ENCODE measurements around the gene PUM2. TPM values are rescaled to one million over a fixed set of nuclear protein-coding genes. Genes with fewer than 3 reads are reported as not detected.

Gene PUM2
- total RNA-seq, 1 donor from 2014 or later, result 113 TPM

DNA sequence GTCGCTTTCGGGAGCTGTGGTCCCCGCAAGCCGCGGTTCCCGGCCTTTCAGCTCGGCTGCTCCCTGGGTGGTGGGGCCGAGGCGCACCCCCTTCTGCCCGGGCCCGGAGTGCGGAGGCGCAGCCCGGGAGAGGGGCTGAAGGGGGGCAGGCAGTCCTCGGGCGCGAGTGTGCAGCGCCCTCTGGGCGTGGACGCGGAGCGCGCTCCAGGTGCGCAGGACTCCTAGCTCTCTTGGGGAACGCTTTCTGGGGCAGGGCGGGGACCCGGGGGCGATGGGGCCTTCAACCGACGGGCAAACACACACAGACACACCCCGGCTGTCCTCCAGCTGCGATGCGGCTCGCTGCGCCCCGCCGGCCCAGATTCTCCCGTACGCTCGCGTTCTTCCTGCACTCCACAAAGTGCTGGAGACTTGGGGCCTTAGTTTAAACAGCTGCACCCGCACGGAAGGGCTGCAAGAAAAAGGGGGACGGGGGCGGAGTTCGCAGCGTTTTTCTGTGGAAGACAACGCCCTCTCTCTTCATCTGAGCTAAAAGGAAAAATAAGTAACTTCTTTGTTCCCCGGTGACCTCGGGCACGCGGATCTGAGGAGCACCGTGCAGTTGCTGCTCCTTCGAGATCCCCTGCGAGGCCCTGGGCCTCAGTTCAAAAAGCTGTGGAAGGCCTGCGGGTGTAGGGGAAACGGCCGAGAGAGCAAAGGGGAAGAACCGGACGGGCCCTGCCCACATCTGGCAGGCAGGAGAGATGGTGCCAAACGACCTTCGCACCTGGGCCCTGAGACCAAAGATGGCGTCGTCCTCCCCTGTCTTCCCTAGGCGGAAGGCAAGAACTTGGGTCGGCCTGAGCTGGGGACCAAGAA, 125.1 kb downstream of the PUM2 start:
- Mint-ChIP-seq H3K27ac (ENCODE audit: unreplicated experiment) (no peak overlapping the region), H3K4me1 (ENCODE audit: low read depth, unreplicated experiment) (peaks cover 7% of the 10 kb centered on the region), H3K36me3 (ENCODE audit: unreplicated experiment) (no peaks in the 10 kb centered on the region), H3K9me3 (ENCODE audit: unreplicated experiment) (peaks cover 2% of the 10 kb centered on the region), H3K27me3 (ENCODE audit: unreplicated experiment) (peaks cover 19% of the 10 kb centered on the region), H3K4me3 (ENCODE audit: unreplicated experiment) (peak overlapping the region; percentile 64)
- DNase-seq, result peak; percentile 53
- TF ChIP-seq, protein P1, sequence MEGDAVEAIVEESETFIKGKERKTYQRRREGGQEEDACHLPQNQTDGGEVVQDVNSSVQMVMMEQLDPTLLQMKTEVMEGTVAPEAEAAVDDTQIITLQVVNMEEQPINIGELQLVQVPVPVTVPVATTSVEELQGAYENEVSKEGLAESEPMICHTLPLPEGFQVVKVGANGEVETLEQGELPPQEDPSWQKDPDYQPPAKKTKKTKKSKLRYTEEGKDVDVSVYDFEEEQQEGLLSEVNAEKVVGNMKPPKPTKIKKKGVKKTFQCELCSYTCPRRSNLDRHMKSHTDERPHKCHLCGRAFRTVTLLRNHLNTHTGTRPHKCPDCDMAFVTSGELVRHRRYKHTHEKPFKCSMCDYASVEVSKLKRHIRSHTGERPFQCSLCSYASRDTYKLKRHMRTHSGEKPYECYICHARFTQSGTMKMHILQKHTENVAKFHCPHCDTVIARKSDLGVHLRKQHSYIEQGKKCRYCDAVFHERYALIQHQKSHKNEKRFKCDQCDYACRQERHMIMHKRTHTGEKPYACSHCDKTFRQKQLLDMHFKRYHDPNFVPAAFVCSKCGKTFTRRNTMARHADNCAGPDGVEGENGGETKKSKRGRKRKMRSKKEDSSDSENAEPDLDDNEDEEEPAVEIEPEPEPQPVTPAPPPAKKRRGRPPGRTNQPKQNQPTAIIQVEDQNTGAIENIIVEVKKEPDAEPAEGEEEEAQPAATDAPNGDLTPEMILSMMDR (IDR thresholded peaks at IDR 0.05; ENCODE audit: partially characterized antibody, unreplicated experiment), result no peak

DNA sequence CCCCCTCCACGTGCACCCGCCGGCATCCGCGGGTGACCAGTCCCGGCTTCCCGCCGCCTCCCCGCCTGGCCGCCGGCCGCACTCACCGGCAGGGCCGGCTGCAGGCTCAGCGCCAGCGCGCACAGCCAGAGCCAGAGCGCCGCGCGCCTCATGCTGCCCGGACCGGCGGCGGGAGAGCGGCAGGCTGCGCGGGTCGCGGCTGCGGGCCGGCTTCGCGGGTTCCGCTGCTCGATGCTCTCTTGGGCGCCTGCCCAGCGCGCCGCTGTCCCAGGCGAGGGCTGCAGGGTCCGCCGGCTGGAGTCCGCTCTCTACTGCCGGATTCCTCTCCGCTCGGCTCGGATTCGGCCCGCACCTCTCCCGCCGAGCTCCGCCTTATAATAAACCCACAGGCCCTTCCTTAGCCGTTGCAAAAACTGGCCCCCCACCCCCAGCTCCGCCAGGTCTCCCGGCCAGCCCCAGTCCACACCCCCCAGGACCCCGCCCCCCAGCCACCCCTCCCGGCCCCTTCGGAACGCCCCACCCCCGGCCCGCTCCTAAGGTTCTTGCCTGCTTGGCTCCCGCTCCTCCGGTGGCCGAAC, 125.8 kb downstream of the PUM2 start, which contains the start of gene SDC1:
Gene SDC1, minus strand, starts transcription at position 415 of the 578 bp plus-strand sequence. Its CDS starts 263 bp downstream, at position 152.
- H3K36me3 Mint-ChIP-seq (ENCODE audit: unreplicated experiment), result no peaks in the 10 kb centered on the region
- peaks cover 19% of the 10 kb centered on the region for H3K27me3 Mint-ChIP-seq (ENCODE audit: unreplicated experiment)
- H3K4me1 Mint-ChIP-seq (ENCODE audit: low read depth, unreplicated experiment), result peaks cover 7% of the 10 kb centered on the region
- H3K4me3 Mint-ChIP-seq (ENCODE audit: unreplicated experiment), result peak within 1 kb of the TSS; percentile 64
- peaks cover 6% of the 10 kb centered on the region for H3K9me3 Mint-ChIP-seq (ENCODE audit: unreplicated experiment)
- H3K27ac Mint-ChIP-seq (ENCODE audit: unreplicated experiment), result no peak within 1 kb of the TSS
- peak; percentile 64 for DNase-seq
- TF ChIP-seq, protein P1 (IDR thresholded peaks at IDR 0.05; ENCODE audit: partially characterized antibody, unreplicated experiment), result no peak

DNA sequence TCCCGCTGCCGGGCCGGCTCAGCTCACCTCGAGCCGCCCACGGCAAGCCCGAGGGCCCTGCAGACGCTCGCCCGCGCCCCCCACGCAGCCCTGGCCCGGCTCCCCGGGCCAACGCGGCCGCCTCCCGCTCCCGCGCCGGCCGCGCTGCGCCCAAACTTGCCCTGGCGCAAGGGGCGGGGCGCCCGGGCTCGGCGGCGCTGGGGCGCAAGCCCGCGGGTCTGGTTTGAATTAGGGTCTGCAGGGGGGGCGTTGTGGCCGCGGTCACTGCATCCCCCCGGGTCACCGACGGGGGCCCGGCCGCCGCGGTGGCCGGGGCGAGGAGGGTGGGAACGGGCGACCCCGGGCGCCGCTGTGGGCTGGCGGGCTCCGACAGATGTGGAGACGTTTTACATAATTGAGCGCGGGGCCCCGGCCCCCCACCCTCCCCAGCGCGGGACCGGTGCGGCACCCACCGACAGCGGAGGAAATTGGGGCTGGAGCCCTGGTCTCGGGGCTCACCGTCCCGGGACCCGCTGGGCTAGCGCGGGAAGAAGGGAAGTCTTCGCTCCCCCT, 126.4 kb downstream of the PUM2 start:
- TF ChIP-seq, protein P1 (IDR thresholded peaks at IDR 0.05; ENCODE audit: partially characterized antibody, unreplicated experiment), result no peak
- Mint-ChIP-seq H3K27ac (ENCODE audit: unreplicated experiment) (no peak overlapping the region), H3K4me1 (ENCODE audit: low read depth, unreplicated experiment) (peaks cover 7% of the 10 kb centered on the region), H3K27me3 (ENCODE audit: unreplicated experiment) (peaks cover 19% of the 10 kb centered on the region), H3K36me3 (ENCODE audit: unreplicated experiment) (no peaks in the 10 kb centered on the region), H3K4me3 (ENCODE audit: unreplicated experiment) (no peak overlapping the region), H3K9me3 (ENCODE audit: unreplicated experiment) (peaks cover 6% of the 10 kb centered on the region)
- no peak for DNase-seq

DNA sequence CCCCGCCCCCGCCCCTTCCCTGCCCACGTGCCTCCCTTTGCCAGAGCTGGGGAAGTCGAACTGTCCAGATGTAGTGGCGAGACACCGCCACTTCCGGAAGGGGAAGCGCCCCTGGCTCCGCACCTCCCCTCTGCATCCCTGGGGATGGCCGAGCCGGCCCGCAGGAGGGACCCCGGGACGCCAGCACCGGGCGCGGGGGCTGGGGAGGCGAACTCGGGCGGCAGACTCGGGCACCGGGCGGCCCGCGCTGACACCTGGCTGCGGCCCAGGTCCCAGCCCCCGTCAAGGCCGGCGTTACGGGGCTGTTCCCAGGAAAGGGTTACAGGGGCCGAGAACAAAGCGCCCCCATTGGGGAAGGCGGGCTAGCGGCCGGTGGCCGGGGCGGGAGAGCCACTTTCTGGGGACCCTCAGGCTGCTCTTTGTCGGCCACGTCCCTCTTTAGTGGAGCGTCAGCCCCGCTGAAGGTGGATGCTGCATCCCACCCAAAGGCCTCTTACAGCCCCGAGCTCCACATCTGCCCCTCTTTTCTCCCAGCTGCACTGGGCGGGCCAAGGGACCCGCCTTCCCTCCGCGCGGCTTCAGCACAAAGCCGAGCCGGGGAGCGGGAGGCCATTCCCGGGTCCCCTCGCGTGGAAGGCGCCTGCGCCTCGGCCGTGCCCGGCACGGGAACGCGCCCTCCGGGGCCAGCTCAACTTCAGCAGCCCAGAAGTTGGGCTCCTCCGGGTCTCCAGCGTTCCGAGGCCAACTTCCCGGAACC, 127.1 kb downstream of the PUM2 start:
- no peaks in the 10 kb centered on the region for H3K36me3 Mint-ChIP-seq (ENCODE audit: unreplicated experiment)
- peaks cover 7% of the 10 kb centered on the region for H3K4me1 Mint-ChIP-seq (ENCODE audit: low read depth, unreplicated experiment)
- no peak overlapping the region for H3K27ac Mint-ChIP-seq (ENCODE audit: unreplicated experiment)
- DNase-seq, result no peak
- TF ChIP-seq, protein P1 (IDR thresholded peaks at IDR 0.05; ENCODE audit: partially characterized antibody, unreplicated experiment), result no peak
- H3K9me3 Mint-ChIP-seq (ENCODE audit: unreplicated experiment), result peaks cover 6% of the 10 kb centered on the region
- H3K27me3 Mint-ChIP-seq (ENCODE audit: unreplicated experiment), result peaks cover 19% of the 10 kb centered on the region
- H3K4me3 Mint-ChIP-seq (ENCODE audit: unreplicated experiment), result no peak overlapping the region

Data from glutamatergic neuron (in vitro differentiated cells).